Suppressor macrophage treated with lipopolysaccharide for 1 hour (primary cell): Measurements from ENCODE around the gene PDE9A.

ENCODE experiments used
- DNase-seq, 3 donors: peaks; one replicate each; pipeline ENCODE4 v3.0.0-alpha.2; 2020 to 2022

Gene PDE9A

DNA sequence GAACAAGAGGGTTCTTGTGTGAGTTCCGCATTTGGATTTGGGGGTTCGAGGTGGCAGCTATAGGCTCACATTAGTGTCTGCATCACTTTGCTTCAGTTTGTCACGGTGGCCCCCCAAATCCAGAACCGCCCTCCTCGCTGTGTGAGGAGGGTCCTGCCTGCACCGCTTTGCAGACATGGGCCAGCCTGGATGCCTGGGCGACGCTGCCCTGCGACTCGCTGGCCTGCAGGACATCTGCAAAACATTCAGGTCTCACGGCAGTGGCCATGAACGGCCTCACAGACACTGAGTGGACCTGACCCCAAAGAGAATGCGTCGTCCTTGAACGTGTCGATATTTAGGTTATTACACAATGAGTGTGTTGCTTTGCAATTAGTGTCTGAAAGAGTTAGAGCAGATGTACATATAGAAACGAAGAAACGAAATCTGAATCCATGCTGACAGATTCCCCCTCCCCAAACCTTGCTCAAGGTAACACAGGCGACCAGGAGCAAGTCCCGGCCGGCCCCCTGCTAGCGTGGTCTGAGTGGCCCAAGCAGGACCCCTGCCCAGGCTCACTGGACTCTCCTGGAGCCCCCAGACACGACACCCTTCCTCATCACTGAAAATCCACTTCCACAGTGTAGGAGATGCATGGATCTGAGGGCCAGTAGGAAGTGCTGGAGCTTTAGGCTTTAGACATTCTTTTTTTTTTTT is 20.4 kb downstream of the PDE9A start:
- no peak for DNase-seq

DNA sequence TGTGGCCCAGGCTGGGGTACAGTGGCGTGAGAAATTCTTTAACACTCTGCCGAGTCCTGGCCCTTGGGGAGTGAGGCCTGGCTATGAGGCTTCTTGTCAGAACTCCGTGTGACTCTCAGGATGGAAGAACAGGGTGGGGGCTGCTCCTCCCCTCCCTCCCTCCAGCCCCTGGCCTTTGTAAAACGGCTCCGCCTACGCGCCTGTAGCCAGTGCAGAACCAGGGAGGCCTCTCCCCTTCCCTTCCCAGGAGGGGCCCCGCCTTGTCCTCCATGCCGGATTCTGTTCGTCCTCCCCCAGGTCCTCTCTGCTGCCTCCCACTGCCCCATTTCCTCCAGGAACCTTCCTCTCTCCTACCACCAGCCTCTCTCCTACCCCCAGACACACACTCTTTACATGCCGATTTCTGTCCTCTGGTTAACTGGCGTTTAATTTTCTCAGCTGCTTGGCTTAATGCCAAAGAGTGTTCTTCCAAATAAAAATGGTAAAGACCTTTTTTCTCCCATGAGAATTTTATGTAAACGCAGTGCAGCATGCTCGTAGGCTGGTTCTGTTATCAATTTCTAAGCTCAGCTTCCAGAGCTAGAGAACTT is 21.0 kb downstream of the PDE9A start:
- DNase-seq = peak in 1 of 3 donors; percentile 15

DNA sequence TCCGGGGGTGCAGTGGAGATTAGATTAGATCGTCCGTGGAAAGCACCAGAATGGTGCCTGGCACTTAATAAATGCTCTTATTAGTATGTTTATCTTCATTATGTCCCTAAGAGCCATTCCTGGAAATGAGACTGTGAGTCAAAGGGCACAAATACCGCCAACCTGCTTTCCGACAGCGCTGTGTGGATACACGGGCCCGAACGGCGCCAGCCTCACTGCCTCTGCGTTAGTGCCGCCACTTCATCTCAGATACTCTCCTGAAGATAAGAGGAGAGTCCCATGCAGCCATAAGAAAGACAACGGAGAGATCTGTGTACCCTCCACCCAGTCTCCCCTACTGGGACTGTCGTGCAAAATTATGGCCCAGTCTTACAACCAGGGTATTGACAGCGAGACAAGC is 22.0 kb downstream of the PDE9A start:
- no peak for DNase-seq

DNA sequence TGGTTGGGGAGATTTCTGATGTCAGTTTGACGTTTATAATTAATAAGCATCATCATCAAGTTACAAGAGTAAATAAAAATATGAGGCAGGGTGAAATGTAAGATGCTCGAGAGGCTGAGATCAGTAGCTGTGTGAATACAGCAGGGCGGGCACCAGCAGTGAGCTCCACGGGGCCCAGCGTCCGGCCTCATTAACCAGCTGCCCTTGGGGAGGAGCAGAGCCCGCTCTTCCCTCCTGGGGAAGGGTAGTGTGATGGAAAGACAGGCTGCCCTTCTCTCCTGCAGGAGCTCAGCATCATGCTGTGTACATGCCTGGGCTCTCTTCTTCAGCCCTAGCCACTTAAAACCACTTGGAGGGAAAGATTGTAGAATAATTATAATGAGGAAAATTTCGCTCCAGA is 23.4 kb downstream of the PDE9A start:
- DNase-seq = no peak

DNA sequence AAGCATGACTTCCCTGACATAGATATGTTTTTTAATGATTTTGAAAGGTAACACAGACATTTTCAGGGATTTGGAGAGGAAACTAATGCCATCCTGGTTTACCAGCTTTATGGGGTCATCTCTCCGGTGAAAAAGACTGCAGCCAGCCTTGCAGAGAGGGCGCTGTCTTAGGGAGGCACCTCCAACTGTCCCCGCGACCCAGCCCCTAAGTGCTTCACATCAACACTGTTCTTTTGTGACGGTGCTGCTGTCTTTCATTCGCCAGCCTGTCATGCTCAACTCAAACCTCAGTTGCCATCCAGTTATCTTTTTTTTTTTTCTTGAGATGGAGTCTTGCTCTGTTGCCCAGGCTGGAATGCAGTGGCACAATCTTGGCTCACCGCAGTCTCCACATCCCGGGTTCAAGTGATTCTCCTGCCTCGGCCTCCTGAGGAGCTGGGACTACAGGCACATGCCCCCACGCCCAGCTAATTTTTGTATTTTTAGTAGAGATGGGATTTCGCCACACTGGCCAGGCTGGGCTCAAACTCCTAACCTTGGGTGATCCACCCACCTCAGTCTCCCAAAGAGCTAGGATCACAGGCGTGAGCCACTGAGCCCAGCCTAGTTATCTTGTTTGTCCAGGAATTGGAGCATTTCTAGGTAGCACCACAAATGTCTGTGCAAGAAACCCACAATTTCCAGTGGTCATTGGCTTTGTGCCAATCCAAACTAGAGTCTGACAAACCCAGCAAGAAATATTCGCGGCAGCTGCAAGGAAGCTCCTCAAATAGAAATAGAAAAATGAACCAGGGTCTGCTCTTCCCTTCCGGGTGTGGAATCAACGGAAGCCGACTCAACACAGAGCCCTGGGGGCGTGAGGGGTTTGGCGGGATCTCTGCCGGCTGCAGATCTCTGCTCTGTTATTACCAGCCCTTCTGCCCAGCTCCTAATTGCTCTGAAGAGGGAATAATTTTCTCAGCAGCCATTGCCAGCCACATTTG is 24.2 kb downstream of the PDE9A start:
- no peak for DNase-seq

DNA sequence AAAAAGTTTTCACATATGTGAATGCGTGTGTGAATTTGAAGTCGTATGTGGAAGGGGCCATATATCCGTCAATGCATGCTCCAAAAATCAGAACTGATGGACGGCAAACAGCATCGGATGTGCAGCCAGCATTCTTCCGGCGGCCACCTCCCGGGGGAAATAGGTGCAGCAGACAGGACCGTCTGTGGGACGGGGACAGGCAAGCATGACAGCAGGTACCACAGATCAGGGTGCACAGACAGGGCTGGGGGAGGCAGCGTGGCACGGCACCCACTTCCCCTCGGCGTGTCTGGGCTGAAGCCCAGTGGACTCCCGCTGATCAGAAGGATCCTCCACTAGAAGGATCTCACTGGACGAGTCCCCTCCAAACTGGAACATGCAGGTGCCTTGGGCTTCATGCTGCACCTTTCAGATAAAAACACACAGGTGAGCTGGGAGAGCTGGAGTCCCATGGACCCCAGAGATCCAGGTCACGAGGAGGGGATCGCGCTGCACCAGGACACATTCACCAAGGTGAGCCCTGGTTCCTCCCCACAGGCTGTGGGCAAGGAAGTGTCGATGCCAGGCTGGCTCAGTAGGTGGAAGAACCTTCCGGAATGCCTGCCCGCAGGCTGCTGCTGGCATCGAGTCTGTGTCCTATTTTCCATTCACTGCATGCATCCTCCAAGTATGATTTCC is 25.3 kb downstream of the PDE9A start:
- DNase-seq = no peak

DNA sequence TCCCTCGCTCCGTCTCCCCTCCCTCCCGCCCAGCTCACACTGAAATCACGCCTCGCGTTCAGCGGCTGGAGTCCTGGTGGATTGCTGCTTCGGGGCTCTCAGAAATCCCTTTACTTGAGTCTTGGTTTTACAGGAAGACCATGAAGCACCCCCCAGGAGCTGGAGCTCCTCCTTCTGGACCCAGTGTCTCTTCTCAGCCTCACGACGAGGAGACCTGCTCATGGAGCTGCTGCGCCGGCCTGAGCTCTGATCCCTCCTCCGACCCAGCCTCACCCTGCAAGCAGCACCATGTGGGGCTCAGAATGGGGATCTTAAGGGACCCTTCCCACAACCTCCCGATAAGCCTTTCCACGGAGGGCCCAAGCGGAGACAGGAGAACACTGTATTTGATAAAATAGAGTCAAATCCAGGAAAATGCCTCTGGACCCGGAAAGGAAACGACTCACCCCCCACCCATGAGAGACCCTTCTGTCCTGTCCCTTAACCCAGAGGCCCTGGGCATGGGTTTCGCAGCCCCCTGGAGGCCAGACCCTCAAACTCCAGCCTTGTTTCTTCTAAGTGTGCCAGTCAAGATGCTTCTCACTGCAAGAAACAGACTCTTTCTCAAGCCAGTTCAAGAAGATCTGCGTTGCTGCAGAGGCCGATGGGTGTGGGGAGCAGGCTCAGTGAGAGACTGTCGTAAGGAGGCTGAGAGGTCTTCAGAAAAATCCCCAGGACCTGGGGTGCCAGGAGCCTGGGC is 26.1 kb downstream of the PDE9A start:
- no peak for DNase-seq

DNA sequence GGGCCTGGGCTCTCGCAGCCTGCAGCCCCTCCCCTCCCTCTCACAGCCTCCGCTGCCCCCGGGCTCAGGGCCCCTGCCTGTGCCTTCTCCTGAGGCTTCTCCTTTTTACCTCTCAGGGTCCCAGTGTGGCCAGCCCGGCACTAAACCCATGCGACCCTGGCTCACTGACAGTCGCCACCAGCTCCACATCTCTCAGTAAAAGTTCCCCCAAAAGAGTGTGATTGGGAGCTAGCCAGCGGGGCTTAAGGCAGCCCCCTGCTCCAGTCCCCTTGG is 26.6 kb downstream of the PDE9A start:
- no peak for DNase-seq

DNA sequence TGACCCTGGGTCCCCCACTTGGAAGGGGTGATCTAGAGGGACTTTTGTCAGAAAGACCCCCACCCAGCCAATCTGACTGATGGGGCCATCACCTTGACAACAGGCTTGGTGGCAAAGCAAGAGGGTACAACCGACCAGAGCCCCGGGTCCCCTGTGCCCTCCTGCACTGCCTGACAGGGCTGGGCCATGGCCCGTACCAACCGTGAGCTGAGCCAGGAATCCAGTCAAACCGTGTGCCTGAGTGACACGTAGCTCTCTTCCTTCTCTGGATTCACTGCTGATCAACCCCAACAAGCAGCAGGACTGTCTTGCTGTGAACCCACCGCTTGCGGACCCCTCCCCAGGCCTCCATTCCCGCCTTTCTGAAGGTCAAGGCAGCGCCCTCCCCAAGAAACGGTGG is 27.0 kb downstream of the PDE9A start:
- no peak for DNase-seq

DNA sequence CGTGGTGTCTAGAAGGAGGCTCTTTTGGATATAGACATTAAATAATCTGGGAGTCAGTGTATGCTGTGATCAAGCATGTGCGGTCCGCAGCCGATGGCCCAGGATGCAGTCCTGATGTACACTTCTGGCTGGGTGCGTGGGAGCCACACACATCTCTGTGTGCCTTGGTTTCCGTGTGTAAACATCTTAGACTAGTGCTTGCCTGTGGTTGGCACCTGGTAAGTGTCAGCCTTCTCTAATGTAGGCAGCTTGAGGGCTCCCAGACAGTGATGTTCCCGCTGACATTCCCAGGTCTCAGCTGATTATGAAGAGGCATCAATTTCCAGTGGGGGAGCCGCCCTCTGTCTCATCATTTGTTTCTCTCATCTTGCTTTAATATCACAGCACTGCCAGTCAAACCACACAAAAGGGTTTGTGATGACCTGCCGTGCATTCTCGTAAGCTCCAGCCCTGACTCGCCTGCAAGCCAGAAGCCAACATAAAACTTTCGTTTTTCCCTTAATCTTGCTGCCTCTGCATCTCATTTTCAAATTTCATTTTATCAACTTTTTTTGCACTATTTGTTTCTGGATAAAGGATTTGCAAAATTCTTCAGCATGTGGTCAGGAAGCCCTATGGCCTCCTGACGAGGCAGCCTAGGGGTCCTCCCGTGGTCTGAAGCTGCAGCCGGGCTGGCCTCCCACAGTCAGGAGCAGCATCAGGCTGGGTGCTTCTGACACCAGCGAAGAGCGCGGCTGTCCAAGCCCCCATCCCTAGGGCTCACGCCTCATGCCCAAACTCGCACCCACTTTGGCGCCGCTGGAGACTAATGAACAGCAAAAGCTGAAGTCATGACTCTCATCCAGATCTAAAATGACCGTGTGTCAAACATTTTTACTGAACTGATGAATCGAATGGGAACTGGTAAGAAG is 28.1 kb downstream of the PDE9A start:
- DNase-seq = no peak

DNA sequence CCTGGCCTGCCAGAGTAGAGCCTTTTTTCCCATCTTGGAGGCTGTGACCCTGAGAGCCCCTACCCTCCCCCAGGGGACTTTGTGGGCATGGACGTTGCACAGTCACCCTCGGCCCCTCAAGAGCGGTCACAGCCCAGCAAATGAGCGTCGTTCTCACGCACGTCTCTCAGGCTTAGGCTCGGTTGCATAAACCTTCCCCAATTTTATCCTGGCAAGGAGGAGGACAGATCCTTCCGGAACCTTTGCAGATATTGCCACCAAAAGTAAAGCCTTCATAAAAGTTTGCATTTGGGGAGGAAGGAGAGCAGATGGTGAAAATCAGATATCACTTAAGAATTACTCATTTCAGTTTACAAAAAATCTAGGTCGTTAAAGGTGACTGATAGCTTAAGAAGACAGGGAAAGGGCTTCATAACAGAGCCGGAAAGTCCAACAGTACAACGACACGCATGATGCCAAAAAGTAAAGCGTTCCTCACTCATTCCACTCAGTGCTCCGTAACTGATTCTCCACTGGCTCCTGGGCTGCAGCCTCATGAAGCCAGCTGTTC is 29.3 kb downstream of the PDE9A start:
- DNase-seq = no peak

DNA sequence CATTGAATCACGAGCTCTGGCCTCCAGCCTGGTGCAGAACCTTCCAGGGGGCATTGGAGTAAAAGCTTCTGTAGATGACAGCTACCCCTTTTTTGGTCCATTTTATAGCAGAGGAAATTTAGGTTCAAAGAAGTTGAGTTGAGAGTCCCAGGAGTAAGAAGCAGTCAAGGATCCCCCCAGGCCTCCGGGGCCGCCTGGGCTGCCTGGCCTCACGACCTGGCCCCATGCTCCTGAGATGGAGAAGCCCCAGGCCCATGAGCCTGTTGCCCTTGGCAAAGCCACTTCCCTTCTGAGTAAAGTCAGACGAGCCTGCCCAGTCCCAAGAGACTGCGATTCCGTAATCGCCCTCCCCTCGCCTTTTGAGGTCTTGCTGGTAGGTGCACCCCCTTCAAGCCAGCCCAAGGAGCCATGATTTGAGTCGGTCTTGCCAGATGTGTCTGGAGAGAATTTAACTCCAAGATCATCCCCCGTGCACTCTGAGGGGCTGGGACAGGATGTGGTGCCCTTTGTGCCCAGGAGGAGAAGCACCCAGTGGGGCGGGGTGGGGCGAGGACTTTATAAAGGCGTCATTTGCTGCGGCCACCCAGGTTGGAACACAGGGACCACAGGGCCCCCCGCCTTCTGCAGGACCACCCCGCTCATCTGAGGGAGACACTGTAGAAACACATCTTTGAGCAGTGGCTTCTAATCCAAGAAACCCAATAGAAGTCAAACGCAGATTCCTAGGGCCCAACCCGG is 30.1 kb downstream of the PDE9A start:
- DNase-seq = no peak

DNA sequence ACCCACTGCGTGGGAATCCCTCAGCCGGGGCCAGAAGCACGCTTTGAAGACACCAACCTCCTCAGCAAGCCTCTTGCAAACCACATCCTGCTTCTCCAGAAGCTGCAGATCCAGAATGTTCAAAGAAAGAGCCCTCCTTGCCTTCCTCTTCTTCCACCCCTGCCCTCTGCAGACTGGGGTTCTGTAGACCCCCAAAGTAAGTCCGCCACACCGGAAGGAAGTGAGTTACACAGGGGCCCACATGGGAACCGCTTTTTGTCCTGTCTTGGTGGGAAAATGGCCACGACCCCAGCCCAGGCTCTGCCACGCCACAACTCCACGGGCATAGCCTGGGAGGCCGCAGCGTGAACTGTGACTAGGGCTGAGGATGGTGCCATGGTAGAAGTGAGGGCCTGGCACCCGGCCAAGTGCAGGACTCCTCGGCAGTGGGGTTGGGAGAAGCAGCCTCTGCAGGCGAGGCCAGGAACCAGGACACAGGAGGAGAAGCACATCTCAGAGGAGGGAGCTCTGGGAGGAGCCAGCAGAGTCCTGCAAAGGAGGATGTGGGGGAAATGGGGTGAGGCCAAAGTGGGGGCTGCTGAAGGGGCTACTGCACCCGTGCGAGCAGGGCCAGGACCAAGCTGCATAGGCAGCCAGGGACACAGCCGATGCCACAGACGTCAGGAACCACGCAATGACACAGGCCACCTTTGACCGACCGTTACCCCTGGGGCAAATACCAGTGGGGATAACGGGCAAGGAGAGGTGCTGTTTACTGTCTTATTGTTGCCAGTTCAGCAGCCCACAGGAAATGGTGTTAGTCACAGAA is 30.9 kb downstream of the PDE9A start:
- peak in 1 of 3 donors; percentile 13 for DNase-seq

DNA sequence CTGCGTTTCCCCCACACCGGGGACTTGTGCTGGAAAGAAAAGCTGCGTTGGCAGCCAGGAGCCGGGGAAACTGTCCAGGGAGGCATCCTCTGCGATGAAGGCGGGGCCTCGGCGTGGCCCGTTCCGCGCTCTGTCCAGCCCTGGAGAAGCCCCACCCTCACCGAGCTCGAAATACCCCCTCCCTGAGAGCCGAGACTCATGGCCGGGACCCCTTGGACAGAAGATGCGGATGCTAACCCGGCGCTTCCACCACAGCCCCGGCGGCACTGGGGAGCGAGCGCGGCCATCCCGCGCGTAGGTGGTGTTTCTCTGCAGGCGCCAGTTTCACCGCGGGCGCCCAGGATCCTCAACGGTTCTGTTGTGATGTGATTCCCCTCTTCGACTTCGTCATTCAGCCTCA is 31.6 kb downstream of the PDE9A start:
- DNase-seq = peak in 1 of 3 donors; percentile 25

DNA sequence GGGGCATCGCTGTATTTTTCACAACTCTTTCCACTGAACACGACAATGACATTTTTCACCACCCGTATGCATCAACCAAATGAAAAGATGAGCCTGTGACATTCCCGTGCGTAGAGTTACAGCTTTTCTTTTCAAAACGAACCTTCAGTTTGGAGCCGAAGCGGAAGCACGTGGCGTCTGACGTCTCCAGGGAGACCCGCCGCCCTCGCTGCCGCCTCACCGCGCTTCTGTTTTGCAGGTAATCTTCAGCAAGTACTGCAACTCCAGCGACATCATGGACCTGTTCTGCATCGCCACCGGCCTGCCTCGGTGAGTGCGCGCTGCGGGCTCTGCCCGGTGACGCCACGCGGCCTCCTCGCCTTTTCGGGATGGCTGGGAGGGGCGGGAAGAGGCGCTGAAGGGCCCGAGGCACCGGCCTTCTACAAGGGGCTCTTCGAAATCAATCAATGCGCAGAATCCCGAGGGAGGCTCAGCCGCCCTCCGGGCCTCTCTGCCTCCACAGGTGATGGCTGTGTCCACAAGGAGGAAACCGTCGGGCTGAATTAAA is 32.6 kb downstream of the PDE9A start:
- no peak for DNase-seq

DNA sequence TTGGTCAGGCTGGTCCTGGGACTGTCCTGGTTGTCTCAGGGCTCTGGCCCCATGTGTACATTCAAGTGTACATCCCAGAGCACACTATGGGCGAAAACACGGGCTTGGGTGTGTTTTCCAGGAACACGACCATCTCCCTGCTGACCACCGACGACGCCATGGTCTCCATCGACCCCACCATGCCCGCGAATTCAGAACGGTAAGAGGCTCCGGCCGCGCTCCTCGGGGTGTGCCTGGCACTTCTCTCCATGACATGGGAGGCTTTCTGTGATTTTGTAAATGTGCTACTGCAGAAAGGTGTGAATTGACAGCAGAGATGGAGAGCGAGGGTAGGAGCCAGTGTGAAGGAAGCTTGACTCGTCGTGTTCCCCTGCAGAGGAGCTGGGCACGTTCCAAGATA is 34.4 kb downstream of the PDE9A start:
- DNase-seq = no peak

DNA sequence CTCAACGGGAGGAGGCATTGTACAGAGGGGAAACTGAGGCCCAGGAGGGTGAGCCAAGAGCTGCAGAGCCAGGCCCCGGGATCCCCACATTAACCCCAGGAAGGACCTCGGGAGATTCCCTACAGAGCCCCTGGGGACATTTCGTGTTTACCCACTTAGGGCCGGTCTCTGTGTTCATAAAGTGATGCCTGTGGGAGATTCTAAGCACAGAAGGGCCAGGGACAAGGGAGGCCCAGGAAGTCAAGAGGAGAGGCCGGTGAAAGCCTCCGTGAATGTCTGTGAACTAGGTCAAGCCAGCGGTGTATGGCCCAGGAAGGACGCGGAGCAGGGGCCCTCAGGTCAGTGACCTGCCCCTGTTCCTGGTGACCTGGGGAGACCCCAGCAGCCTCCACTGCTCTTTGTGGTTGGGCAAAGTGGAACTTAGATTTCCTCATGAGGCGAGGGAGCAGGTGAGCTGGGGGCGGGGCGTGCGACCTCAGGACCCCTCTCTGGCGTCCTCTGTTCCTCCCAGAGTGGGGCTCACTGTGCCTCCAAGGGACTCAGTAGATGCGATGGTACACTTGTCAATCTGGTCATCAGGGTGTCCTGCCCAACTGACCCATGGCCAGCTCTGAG is 34.9 kb downstream of the PDE9A start:
- DNase-seq = no peak

DNA sequence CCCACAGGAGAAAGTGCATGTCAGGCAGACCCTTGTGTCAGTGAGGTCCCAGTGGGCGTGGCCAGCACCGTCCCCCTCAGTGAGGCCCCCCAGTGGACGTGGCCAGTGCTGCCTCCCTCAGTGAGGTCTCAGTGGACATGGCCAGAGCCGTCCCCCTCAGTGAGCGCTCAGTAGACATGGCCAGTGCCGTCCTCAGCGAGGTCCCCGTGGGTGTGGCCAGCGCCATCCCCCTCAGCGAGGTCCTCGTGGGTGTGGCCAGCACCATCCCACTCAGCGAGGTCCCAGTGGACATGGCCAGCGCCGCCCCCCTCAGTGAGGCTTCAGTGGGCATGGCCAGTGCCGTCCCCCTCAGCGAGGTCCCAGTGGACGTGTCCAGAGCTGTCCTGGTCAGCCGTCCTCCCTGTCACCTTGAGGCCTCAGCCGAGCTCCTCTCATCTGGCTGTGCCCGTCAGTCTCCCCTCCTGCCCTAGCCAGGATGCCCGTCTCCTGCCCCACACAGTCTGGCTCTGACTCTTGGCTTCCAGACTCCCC is 35.5 kb downstream of the PDE9A start:
- no peak for DNase-seq

DNA sequence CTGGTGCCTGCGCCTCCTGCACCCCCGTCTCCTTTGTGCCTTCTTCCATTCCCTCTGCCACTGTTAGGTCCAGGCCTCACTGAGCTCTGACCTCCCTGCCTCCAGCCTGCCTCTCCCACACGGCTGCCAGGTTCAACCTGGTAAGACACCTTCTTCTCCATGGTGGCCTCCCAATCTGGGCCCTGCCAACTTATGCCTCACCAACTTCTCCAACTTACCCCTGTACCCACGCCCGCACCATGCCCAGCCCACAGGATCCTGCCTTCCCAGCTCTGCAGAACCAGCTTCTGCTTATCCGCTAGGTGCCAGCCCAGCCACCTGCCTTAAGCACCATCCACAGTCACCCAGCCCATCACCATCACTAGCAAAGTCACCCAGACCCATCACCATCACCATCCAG is 37.2 kb downstream of the PDE9A start:
- DNase-seq = no peak
